Hepatocyte (in vitro differentiated cells): Measurements from ENCODE around the gene GPN1.

ENCODE experiments used
- CTCF ChIP-seq: fragments of 200-600 bp; sonication (generic); IDR thresholded peaks from 2 replicates; pipeline ENCODE4 v1.5.1; 2016; ENCODE audit warnings: antibody characterized with exemption, mild to moderate bottlenecking; ENCODE audit not compliant: poor library complexity
- EZH2 ChIP-seq: fragments of 200-600 bp; sonication (generic); IDR thresholded peaks from 2 replicates; pipeline ENCODE4 v1.6.1; 2016; ENCODE audit warnings: antibody characterized with exemption, mild to moderate bottlenecking, borderline replicate concordance
- EZH2phosphoT487 ChIP-seq: fragments of 200-600 bp; sonication (generic); IDR thresholded peaks from one replicate; pipeline ENCODE4 v1.6.1; 2018; ENCODE audit warnings: antibody characterized with exemption, mild to moderate bottlenecking, low read depth, moderate library complexity; ENCODE audit not compliant: unreplicated experiment, severe bottlenecking

GRCh38 chr2:27638037-27638637 is 9.3 kb downstream of the GPN1 start:
- TF ChIP-seq CTCF, result no peak
- TF ChIP-seq EZH2, result no peak
- no peak for TF ChIP-seq EZH2phosphoT487
